ENCODE data around the gene FAM98A.

The FAM98A gene

DNA sequence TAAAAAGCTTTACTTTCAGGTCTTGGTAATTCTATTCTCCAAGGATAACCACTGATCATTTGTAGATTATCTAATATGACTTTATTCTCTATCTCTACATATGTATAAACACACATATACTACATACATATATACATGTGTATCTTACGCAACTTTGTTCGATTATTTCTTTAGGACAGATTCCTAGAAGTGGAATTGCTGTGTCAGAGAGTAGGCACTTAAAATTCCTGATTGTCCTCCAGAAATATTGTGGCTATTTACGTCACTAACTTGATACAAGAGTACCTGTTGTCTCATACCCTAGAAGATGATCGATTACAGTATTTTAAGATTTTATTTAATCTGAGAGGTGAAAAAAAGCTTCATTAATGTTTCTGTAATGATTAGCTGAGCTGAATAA is 57.9 kb downstream of the FAM98A start:
- no peaks in the 10 kb centered on the region for H3K27me3 ChIP-seq (ENCODE audit: insufficient read depth, low read depth, severe bottlenecking)
- no peak overlapping the region for H3K27ac ChIP-seq
- DNase-seq: no peak
- TF ChIP-seq, protein P1, sequence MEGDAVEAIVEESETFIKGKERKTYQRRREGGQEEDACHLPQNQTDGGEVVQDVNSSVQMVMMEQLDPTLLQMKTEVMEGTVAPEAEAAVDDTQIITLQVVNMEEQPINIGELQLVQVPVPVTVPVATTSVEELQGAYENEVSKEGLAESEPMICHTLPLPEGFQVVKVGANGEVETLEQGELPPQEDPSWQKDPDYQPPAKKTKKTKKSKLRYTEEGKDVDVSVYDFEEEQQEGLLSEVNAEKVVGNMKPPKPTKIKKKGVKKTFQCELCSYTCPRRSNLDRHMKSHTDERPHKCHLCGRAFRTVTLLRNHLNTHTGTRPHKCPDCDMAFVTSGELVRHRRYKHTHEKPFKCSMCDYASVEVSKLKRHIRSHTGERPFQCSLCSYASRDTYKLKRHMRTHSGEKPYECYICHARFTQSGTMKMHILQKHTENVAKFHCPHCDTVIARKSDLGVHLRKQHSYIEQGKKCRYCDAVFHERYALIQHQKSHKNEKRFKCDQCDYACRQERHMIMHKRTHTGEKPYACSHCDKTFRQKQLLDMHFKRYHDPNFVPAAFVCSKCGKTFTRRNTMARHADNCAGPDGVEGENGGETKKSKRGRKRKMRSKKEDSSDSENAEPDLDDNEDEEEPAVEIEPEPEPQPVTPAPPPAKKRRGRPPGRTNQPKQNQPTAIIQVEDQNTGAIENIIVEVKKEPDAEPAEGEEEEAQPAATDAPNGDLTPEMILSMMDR (IDR thresholded peaks at IDR 0.05; ENCODE audit: low read depth, low read length): no peak
- H3K36me3 ChIP-seq: no peaks in the 10 kb centered on the region
- no peak overlapping the region for H3K4me3 ChIP-seq (ENCODE audit: low read depth, low read length)
- no peaks in the 10 kb centered on the region for H3K9me3 ChIP-seq (ENCODE audit: severe bottlenecking)

DNA sequence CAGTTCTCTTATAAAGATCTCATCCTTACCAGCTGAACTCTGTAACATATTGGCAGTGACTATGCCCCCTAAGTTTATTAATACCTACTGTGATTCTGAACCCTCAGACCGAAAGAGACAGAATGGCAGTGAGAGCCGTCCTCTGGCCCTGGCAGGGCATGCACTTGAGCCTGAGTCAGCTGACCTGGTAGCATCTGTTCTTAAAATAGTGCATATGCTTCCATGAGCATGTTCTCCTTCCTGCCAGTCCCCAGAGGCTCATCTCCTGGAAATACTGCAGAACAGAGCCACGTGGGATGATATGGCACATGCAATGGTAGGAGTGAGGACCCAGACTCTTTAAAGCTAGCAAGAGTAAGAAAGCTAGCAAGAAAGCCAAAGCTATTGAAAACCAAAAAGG is 63.7 kb downstream of the FAM98A start:
- DNase-seq: no peak
- Histone ChIP-seq H3K27me3 (ENCODE audit: insufficient read depth, low read depth, severe bottlenecking) (no peaks in the 10 kb centered on the region), H3K4me3 (ENCODE audit: low read depth, low read length) (no peak overlapping the region), H3K9me3 (ENCODE audit: severe bottlenecking) (no peaks in the 10 kb centered on the region), H3K36me3 (no peaks in the 10 kb centered on the region), H3K27ac (no peak overlapping the region)
- TF ChIP-seq, protein P1 (IDR thresholded peaks at IDR 0.05; ENCODE audit: low read depth, low read length): no peak

Measured in WERI-Rb-1 (cell line).